ENCODE results near the gene LHX8.

Gene LHX8

DNA sequence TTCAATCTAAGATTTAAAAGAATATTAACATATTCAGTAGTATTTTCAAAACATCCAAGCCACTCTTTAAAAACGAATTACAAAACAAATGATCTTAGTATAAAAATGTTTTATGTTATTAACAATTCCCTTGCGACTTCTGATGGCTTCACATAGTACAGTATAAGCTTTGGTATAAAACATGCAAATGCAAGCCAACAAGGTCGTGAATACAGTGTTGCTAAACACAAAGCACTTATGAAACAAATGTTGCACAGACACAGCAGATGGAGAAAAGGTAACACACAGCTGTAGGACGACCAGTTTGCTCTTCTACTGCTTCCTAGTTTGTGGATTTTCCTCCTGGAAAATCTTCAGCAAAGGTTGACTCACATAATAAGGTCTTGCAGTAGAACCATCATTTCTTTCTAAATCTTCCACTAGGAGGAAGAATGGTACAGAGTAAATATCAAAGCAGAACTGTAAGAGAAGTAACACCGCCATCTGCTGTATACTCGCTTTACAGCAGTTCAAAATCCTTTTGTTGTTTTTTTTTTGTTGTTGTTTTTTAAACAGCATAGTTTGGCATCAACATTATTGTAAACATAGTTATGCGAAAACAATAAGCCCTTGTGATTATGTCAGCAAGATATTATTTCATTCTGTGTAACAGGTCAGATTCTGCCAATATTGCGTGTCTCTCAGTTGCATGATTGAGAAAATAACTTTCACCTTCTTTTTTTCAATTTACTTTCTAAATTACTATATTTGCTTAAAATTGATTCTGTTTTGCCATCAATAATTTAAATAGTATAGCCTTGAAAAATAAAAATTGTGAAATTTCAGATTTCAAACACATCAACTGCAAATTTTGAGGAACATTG lies 69.5 kb downstream of the LHX8 start:
- peak; percentile 25 for DNase-seq (ENCODE audit: low spot score)

DNA sequence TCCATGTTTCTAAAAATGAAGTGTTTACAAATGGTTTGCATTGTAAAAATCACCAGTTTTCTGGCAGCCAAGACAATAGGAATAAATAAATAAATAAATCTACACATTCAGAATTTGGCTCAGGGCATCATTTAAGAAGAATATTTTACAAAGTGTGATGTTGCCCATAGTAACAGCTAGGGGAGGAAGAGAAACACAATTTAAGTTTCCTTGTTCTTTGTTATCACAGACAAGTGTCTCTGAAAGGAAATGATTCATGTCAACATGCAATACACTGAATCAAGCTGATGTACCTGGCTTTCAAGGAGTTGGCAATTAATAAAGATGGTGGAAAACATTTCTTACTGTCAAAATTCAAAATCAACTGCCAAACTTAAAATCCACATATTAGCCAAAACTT lies 74.7 kb downstream of the LHX8 start:
- DNase-seq (ENCODE audit: low spot score) = no peak

Data from germinal center (tissue), 1 donor.